Femur (tissue), 1 donor: ENCODE measurements around the gene HARBI1.

Source experiments
- DNase-seq: peaks from one replicate; pipeline ENCODE4 v3.0.0-alpha.2; 2017

Gene HARBI1, protein sequence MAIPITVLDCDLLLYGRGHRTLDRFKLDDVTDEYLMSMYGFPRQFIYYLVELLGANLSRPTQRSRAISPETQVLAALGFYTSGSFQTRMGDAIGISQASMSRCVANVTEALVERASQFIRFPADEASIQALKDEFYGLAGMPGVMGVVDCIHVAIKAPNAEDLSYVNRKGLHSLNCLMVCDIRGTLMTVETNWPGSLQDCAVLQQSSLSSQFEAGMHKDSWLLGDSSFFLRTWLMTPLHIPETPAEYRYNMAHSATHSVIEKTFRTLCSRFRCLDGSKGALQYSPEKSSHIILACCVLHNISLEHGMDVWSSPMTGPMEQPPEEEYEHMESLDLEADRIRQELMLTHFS

DNA sequence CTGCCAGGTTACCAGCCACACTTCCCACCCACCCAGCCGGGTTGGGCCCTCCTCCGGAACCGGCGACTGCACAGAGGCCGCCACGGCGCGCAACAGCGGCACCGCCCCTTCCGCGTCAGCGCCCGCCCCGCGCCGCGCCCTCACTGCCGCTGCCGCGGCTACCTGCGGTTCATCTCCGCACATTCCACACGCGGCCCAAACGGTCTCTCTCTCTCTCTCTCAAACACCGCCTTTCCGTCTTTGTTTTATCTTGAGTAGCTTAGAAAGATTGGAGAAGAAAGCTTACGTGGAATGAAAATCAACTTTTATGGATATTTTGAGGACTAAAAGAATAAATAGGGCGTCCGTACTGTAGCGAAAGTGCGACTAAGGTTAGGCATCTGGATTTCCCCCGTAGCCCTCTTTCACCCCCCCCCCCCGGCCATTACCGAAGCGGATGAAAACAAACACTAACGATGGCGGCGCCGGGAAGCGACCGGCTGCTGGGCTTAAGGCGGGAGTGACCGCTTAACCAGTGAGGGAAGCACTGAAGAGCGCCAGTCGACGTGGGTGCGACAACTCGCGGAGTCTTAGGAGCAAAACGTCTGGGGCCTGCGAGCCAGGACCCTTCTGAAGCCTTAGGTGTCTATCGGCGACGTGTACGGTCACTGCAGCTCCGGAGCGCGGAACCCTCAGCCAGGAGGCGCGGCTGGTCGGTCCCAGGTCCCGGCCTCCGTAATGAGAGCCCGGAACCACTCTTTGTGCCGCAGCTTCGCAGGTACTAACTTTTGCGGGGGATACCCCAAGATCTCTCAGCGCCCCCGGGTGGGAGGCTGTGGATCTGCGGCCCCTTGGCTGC, at the start of gene HARBI1, which contains the start of gene ATG13:
TSS of gene HARBI1 (minus strand) at position 94 of the 838 bp plus-strand sequence. CDS start 990 bp downstream, outside the sequence.
TSS of gene ATG13 (plus strand) at position 420 of the 838 bp plus-strand sequence. CDS start 26,739 bp downstream, outside the sequence.
- DNase-seq = peak; percentile 94

DNA sequence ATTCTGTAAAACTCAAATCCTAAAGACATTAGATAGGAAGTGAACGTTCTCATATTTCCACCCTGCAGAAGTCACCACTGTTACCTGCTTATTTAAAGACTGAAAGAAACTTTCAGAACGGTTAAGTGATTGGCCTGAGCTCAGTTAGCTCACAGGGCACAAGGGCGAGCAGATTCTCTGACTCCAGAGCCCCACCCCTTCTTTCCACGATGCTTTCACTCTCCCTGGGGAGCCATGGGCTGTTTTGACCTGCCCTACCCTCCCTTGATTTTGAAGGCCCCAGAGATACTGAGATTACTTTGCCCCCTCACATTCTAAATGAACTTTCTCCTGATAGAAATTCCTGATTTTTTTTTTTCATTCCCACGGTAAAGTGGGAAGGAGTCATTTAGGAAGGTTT, 49.5 kb upstream of the HARBI1 start:
- no peak for DNase-seq

DNA sequence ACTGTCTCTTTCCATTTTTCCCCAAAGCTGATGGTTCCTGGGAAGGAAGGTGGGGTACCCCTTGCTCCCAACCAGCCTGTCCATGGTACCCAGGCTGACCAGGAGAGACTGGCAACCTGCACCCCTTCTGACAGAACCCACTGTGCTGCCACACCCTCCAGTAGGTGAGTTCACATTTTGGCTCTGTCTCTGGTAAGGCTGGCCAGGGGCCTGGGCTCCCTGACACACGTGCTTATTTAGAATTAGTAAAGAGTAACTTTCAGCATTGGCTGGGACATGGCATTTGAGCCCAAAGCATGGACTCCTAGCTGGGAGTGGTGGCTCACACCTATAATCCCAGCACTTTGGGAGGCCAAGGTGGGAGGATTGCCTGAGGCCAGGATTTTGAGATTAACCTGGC, 48.3 kb upstream of the HARBI1 start:
- no peak for DNase-seq

DNA sequence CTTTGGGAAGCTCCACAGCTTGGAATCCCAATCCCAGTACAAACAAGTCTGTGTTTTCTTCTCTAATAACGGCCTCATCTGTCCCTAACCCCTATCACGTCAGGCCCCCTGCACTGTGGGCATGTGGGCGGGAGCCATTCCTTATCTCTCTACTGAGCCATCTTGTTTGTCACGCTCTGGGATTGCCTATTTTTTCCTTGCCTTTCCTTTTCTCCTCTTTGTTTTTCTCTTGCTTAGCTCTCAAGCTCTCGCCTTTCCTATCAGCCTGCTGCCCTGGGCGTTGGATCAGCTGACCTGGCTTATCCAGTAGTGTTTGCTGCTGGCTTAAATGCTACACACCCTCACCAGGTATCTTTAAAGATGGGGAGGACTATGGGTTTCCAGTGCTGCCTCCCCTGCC, 47.6 kb upstream of the HARBI1 start:
- DNase-seq = no peak

DNA sequence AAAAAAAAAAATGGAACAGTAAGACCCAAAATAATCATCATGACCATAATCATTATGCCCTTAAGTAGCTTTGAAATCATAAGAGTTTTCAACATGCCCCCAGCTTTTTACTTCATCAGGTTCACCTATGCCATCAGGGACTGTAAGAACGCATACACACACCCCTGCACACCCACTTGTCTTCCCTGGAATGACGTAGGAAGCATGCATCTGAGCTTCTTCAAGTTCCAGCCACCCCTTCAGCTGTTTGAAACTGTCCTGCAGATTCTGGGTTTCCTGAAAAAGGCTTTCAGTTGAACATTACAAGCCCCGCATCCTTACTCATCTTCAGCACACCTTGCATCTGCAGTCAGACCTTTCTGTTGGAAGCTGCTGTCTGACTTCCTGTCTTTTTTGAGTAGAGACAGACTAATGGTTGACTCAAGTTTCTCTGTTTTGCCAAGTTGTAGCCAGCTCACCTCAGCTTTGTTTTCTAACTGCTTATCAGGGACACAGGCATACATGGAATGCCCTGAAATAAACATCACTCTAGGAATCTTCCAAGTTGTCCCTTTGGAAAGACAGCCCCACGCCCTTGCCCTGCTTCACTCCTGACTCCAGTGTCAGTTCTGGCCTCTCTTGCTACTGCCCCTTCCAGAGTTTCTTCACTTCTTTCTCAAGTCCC, 46.4 kb upstream of the HARBI1 start:
- no peak for DNase-seq

DNA sequence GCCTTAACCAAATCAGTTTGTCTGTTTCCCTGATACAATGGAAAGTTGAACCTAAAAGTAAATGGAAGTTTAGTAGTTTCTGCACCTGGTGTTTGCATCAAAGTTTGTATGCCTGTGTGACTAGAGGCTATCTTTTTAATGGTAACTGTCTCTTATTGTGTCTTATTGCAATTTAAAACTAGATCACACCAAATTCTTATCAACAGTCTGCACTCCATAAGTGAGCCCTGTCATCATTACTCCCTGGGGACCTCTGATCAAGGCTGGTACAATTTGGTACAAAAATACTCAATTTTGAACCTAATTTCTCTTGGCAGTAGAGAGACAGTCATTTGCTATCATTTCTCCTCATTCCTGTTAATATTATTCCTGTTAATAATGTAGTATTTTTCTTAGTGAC, 45.3 kb upstream of the HARBI1 start:
- DNase-seq = no peak

DNA sequence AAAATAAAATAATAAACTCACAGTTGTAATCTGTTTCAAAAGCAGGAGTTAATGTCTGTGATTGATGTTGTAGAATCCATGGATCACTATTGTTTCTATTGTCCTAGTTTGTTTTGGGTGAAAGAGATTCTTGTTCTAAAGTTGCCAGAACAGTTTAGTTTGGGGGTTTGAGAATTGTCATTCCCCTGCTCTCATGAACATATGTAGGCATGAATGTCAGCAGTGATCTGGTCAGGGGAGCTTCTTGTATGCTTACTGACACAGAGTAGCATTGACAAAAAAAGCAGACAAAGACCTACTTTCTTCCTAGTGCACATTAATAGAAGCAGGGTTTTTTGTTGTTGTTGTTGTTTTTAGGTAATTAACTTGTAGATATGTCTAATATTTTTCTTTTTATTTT, 44.8 kb upstream of the HARBI1 start:
- DNase-seq = no peak

DNA sequence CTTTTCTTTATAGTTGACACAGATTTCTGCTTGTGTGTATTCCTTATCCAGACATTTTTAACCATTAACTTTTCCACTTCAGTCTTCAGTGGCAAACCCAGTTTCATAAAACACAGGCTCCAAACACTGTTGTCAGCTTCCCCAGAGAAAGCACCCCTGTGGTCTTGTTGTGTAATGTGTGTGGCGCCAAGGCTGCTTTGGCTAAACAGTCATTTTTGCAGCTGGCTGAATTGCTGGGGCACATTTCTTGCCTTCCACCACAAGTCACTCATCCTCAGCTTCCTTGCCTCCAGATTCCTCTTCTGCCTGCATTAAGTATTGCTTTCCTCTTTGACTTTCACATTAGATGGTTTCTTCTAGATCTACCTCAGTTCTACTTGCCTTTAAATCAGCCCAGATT, 42.9 kb upstream of the HARBI1 start:
- DNase-seq = peak; percentile 47

DNA sequence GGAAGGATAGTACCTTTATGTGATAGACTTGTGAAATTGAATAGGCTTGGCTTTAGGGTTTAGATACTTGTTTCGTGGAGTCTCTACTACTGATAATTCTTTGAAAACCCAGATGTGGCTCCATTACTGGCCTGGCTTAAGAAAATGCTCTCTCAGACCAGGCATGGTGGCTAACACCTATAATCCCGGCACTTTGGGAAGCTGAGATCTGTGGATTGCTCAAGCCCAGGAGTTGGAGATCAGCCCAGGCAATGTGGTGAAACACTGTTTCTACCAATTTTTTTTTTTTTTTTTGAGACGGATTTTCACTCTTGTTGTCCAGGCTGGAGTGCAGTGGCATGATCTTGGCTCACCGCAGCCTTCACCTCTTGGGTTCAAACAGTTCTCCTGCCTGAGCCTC, 41.2 kb upstream of the HARBI1 start:
- no peak for DNase-seq

DNA sequence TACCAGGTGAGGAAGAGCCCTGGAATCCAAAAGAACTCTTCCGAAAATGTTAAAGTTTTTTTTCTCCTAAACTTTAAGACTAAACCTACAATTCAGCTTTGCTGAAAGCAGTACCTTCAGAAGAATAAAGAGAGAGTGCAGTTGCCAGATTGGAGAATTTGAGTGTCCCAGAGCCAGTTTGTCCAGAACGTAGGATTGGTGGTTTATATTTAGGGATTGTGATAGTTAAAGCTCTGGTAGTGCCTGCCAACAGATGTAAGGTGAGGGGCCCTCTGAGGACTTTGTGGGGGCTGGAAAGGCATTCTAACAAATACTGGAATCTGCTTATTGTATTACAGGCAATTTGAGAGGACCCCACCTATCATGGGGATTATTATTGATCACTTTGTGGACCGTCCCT, 40.2 kb upstream of the HARBI1 start:
- no peak for DNase-seq

DNA sequence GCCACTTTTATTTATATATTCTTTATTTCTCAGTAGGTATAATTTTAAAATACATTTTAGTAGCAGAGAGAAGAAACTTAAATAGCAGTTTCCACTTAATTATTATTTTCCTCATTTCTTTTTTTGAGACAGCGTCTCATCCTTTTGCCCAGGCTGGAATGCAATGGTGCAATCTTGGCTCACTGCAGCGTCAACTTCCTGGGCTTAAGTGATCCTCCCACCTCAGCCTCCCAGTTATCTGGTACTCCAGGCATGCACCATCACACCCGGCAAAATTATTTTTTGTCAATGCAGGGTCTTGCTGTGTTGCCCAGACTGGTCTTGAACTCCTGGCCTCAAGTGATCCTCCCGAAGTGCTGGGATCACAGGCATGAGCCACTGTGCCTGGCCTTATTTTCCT, 38.6 kb upstream of the HARBI1 start:
- no peak for DNase-seq

DNA sequence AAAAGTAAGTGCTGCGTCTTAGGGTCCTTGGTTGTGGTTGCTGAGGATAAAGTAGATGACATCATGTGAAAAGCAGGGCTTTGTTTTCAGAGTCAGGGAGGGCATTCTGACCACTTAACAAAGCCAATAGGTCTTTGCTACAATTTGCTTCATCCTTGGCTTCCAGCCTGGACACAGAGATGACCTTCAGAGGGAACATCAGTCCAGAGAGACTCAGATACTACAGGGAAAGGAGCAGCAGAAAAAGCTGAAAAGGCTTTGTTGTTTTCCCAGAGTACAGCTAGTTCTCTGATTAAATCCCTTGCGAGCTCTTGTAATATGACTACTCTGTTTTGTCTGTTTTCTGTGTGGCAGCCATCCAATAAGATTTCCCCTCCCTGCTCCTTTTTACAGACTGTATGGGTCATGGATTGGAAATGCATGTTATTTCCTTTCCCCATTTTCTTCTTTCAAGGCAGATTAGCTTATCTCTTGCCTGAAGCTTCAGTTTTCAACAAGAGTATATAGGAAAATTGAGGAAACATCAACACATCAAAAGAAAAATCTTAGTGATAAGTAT, 32.2 kb upstream of the HARBI1 start:
- DNase-seq = peak; percentile 35

DNA sequence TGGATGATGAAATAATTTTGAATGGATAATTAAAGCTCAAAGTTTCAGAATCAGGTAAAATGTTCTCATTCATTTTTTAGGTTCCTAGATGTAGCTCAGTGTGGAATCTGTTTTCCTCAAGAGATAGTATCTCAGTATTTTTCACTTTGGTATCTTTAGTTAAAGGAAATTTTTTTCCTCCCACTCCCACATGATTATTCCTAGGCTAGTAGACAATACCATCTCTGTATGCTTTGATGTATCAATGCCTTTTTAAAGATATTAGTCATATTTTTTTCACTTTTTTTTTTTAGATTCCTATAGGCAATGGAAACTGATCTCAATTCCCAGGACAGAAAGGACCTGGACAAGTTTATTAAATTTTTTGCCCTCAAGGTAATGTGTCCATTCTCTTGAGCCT, 27.0 kb upstream of the HARBI1 start:
- DNase-seq = no peak

DNA sequence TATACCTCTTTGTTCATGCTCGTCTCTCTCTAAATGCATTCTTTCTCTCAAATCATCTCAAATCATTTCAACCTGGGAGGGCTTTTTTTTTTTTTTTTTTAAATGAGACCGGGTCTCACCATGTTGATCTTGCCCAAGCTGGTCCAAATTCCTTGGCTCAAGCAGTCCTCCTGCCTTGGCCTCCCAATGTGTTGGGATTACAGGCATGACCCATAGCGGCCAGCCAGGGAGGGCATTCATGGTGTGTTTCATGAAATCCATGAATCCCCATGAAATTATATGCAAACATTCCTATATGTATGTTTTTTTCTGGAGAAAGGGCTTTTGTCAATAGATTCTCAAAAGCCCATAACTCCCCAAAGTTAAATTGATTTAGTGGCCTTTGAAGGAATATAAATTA, 26.5 kb upstream of the HARBI1 start:
- DNase-seq = no peak

DNA sequence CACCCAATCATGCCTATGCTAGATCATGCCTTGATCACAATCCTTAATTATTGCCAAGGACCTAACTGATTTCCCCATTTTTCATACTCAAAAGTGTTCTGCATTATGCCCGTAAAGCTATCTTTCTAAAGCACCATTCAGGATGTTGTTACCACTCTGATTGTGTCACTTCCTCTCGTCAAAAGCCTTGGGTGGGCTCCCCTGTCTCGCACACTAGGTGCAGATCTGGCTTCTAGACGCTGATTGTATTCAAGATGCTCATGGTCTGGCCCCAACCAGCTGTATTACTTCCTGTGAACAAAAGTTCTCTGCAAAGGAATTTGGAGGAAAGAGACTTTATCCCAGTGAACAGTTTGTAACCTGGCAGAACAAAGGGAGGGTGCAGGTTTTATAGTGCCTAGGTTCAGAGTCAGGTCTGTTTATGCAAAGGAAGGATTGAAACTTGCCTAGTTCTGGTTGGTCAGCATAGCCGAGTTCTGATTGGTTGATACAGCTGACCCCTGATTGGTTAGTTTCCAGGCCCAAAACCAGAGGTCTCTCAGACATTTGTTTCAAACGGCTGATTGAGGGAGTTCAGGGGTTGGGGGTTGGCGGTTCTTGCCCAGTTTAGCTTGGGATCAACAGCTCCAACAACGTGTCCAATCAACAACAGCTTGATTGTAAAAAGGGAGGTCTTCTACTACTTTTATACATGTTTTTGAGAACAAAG, 25.8 kb upstream of the HARBI1 start:
- DNase-seq = no peak

DNA sequence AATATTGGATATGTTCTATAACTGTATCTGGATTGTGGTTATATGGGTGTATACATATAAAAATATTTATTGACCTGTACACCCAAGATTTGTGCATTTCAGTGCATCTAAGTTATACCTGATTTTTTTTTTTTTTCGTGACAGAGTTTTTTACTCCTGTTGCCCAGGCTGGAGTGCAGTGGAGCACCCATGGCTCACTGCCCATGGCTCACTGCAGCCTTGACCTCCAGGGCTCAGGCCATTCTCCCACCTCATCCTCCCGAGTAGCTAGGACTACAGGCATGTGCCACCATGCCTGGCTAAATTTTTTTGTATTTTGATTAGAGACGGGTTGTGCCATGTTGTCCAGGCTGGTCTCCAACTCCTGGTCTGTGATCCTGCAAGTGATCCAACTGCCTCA, 24.6 kb upstream of the HARBI1 start:
- DNase-seq = no peak

DNA sequence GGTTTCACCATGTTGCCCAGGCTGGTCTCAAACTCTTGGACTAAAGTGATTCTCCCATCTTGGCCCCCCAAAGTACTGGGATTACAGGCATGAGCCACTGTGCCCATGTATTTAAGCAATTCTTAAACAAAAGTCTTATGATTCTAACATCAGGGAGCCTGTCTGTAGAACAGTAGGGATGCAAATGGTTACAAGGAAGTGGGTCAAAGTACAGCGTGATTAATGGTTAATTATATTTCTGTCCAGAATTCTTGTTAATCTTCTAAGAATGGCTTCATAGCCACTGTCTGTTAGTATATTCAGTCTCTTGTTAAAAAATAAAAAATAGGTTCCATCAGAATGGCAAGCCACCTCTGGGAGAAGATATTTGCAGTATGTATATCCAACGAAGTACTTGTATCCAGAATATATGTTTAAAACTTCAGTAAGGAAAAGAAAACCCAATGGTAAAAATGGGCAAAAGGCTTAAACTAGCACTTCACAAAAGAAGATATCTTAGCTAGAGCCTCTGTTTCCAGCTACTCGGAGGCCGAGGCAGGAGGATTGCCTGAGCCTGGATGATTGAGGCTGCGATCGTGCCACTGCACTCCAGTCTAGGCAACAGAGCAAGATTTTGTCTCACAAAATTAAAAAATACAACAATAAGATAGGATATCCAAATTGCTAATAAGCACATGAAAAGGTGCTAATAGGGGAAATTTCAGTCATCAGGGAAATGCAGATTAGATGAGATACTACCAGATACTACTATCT, 23.2 kb upstream of the HARBI1 start:
- DNase-seq = no peak

DNA sequence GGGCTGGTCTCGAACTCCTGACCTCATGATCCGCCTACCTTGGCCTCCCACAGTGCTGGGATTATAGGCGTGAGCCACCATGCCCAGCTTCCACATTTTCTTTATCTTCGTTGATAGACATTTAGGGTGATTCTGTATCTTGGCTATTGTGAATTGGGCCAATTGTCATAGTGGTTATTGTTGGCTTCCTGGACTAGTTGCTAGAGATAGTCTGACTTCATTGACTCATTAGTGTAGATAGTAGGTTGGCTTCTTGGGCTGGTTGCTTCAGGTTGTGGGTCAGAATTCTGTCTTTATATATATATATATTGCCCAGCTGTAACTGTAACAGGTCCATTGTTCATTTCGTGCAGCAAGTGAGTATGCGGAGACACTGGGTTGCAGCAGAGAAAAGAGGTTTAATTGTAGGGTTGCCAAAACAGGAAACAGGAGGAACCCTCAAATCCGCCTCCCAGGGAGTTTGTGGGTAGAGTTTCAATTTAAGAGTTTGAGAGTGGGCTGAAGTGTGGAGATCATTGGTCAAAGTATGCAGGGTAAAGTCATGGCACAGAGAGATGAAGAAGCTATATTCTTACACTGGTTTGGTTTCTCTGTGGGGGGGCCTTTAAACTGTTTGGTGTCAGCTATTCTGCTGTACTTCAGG, 22.3 kb upstream of the HARBI1 start:
- no peak for DNase-seq

DNA sequence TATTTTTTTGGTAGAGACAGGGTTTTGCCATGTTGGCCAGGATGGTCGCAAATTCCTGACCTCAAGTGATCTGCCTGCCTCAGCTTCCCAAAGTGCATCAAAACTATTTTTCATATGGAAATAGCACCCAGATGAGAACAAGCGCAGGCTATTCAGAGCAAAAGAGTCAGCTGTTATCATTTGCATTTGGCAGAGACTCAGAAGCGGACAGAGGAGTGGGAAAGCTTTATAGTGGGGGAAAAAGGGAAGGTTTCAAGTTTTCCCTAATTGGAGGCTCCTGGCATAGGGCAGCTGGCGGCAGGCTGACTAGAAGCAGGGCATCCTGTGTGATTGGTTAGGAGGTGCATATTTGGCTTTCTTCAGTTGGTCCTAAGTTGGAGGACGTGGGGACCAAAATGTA, 20.5 kb upstream of the HARBI1 start:
- no peak for DNase-seq

DNA sequence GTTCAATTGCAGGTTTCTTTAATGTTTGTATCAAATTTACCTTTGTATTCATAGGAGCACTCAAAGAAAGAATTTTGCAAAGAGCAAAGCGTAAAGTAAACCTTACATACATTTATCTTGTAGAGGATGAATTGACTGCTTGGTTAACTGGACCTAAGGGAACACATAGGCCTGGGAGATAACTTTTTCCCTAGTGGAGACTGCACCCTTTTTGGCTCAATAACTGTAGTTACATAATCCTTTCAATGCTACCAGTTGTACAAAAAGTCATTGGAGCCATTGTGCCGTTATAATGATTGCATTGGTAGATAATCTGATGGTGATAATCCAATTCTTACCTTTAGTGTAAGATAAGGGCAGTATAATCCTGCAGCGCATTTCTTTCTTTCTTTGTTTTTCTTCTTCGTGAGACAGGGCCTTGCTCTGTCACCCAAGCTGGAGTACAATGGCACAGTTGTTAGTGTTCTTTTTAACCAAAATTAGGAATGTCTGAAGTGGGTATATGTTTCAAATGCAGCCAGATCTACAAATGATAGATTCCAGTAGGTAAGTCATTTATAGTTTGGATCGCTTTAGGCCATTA, 18.6 kb upstream of the HARBI1 start:
- no peak for DNase-seq
